NCI-H1436 treated with DMSO at 0.1 percent for 48 hours (cell line): ENCODE data around the gene TECR.

Source experiments
- DNase-seq: peaks from one replicate; lab custom pipeline; 2025; lab: John Stamatoyannopoulos, UW

TECR gene

GRCh38 chr19:14510311-14511228 lies 18.8 kb upstream of the TECR start:
- no peak for DNase-seq

- DNase-seq: no peak
Observed at GRCh38 chr19:14511229-14511593, 18.2 kb upstream of the TECR start.

GRCh38 chr19:14512406-14512961 lies 16.9 kb upstream of the TECR start:
- DNase-seq: no peak

GRCh38 chr19:14514215-14514863 lies 15.1 kb upstream of the TECR start:
- no peak for DNase-seq

- DNase-seq: no peak
Observed at GRCh38 chr19:14515501-14516047, 13.8 kb upstream of the TECR start.

- DNase-seq: no peak
Observed at GRCh38 chr19:14516048-14516534, 13.3 kb upstream of the TECR start.

- DNase-seq: no peak
Observed at GRCh38 chr19:14516746-14517438, 12.5 kb upstream of the TECR start.

GRCh38 chr19:14517446-14517839 lies 12.0 kb upstream of the TECR start:
- no peak for DNase-seq

- DNase-seq: no peak
Observed at GRCh38 chr19:14517840-14518505, 11.4 kb upstream of the TECR start, which contains the start of gene DNAJB1. TSS of gene DNAJB1 (minus strand) at chr19:14518397. CDS start at chr19:14518349, 48 bp downstream.

- no peak for DNase-seq
Observed at GRCh38 chr19:14519245-14519859, 10.0 kb upstream of the TECR start.

GRCh38 chr19:14519860-14520407 lies 9.5 kb upstream of the TECR start:
- DNase-seq: no peak

GRCh38 chr19:14520543-14520942 lies 8.9 kb upstream of the TECR start:
- no peak for DNase-seq

- DNase-seq: no peak
Observed at GRCh38 chr19:14525729-14526128, 3.7 kb upstream of the TECR start.

GRCh38 chr19:14526423-14526822 lies 3.0 kb upstream of the TECR start:
- DNase-seq: no peak

GRCh38 chr19:14528419-14529253 lies 758 bp upstream of the TECR start:
- DNase-seq: no peak

GRCh38 chr19:14530005-14530348 lies 583 bp downstream of the TECR start:
- no peak for DNase-seq

GRCh38 chr19:14530506-14530905 lies 1.1 kb downstream of the TECR start:
- DNase-seq: no peak

- DNase-seq: no peak
Observed at GRCh38 chr19:14533450-14533849, 4.1 kb downstream of the TECR start.

GRCh38 chr19:14536926-14537692 lies 7.7 kb downstream of the TECR start:
- DNase-seq: no peak
